ENCODE data around the gene SLC22A1. TPM values are rescaled to one million over a fixed set of nuclear protein-coding genes. Genes with fewer than 3 reads are reported as not detected.

The SLC22A1 gene
- total and polyA plus RNA-seq, 2 donors (not counting 3 experiments of a cell fraction or from before 2014, with no cell fraction given): 0.04 TPM; not detected in 1

DNA sequence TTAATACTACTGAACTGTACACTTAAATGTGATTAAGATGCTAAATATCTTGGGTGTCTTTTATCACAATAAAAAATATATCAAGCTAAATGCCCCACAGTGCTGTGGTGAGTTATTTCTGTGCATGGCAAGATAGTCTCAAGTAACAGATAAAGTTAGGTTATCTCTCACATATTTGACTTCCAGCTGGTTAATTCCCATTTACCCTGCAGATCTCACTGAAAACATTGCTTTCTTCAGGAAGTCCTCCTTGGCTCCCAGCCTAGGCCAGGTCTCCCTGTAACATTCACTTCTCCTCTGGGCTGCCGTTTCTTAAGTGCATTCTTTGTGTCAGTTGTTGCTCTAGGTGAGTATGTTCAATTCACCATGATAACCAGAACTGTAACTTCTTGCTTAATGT, 59.1 kb downstream of the SLC22A1 start:
- no peaks in the 10 kb centered on the region for H3K9me3 ChIP-seq (replicated peaks; ENCODE audit: control insufficient read depth, insufficient read depth, low read length)
- H2AFZ ChIP-seq (ENCODE audit: low read depth, low read length): no peak overlapping the region
- no TSS peak for BruUV-seq (replicated peaks)
- H3K9me1 ChIP-seq (replicated peaks; ENCODE audit: control insufficient read depth, extremely low read depth, insufficient read depth, low read length): no peaks in the 10 kb centered on the region
- POLR2A ChIA-PET: no interaction called here
- H3K4me3 ChIP-seq (replicated peaks in 1 of 3; ENCODE audit: insufficient read depth in 1 of 3, low read depth in 1 of 3, low read length in 3 of 3): no peak overlapping the region
- H3K36me3 ChIP-seq (ENCODE audit: control insufficient read depth in 2 of 2, extremely low read depth in 1 of 2, insufficient read depth in 2 of 2, low read length in 2 of 2): no peaks in the 10 kb centered on the region
- dilution Hi-C loops (cut with MboI; ENCODE audit: extremely low pct_ligation_motif_present, low sequenced_read_pairs): no loop called here
- H3K4me2 ChIP-seq (ENCODE audit: insufficient read depth, low read length): no peak overlapping the region
- CTCF ChIA-PET: no interaction called here
- no peak overlapping the region for H3K9ac ChIP-seq (replicated peaks; ENCODE audit: extremely low read depth, insufficient read depth, low read length)
- H3K79me2 ChIP-seq (ENCODE audit: control insufficient read depth, insufficient read depth, low read length): no peaks in the 10 kb centered on the region
- H4K20me1 ChIP-seq (replicated peaks; ENCODE audit: control insufficient read depth, extremely low read depth, insufficient read depth, low read length): no peaks in the 10 kb centered on the region
- FAIRE-seq: no peak
- H3K4me1 ChIP-seq (ENCODE audit: control insufficient read depth, extremely low read depth, insufficient read depth, low read length): no peaks in the 10 kb centered on the region
- H3K27ac ChIP-seq (ENCODE audit: insufficient read depth, low read depth, low read length): no peak overlapping the region
- H3K27me3 ChIP-seq (ENCODE audit: control insufficient read depth in 2 of 2, insufficient read depth in 2 of 2, low read length in 2 of 2): no peaks in the 10 kb centered on the region
- intact Hi-C loops (cut with micrococcal nuclease): no loop called here
- TF ChIP-seq, protein P1, sequence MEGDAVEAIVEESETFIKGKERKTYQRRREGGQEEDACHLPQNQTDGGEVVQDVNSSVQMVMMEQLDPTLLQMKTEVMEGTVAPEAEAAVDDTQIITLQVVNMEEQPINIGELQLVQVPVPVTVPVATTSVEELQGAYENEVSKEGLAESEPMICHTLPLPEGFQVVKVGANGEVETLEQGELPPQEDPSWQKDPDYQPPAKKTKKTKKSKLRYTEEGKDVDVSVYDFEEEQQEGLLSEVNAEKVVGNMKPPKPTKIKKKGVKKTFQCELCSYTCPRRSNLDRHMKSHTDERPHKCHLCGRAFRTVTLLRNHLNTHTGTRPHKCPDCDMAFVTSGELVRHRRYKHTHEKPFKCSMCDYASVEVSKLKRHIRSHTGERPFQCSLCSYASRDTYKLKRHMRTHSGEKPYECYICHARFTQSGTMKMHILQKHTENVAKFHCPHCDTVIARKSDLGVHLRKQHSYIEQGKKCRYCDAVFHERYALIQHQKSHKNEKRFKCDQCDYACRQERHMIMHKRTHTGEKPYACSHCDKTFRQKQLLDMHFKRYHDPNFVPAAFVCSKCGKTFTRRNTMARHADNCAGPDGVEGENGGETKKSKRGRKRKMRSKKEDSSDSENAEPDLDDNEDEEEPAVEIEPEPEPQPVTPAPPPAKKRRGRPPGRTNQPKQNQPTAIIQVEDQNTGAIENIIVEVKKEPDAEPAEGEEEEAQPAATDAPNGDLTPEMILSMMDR (IDR thresholded peaks at IDR 0.05; ENCODE audit: extremely low read depth in 1 of 2, insufficient read depth in 1 of 2, low read depth in 1 of 2, low read length in 2 of 2): no peak
- TF ChIP-seq GATA2 (IDR thresholded peaks at IDR 0.05; ENCODE audit: insufficient read depth, insufficient read length, low read depth, low read length): no peak
- no peak for TF ChIP-seq POLR2A (IDR thresholded peaks at IDR 0.05; ENCODE audit: low read depth, low read length)
- TF ChIP-seq, protein P2, sequence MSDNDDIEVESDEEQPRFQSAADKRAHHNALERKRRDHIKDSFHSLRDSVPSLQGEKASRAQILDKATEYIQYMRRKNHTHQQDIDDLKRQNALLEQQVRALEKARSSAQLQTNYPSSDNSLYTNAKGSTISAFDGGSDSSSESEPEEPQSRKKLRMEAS (IDR thresholded peaks at IDR 0.05; ENCODE audit: insufficient read depth, insufficient read length): no peak
- TF ChIP-seq POLR2AphosphoS5 (IDR thresholded peaks at IDR 0.05; ENCODE audit: insufficient read depth, low read depth, low read length): no peak
- TF ChIP-seq MYC (IDR thresholded peaks at IDR 0.05; ENCODE audit: low read depth, low read length): no peak
- TF ChIP-seq FOS (IDR thresholded peaks at IDR 0.05; ENCODE audit: borderline replicate concordance, insufficient read depth, low read length): no peak
- no peak for TF ChIP-seq JUN (IDR thresholded peaks at IDR 0.05; ENCODE audit: borderline replicate concordance, insufficient read depth, insufficient read length, low read depth)
- TF ChIP-seq EZH2 (IDR thresholded peaks at IDR 0.05; ENCODE audit: borderline replicate concordance, low read depth, low read length, severe bottlenecking): no peak
- no peak for DNase-seq (ENCODE audit: low read depth, low spot score)

Data from endothelial cell of umbilical vein (primary cell).